IMR-90 (cell line): Measurements from ENCODE around the gene VPS39. TPM values are rescaled to one million over a fixed set of nuclear protein-coding genes. Genes with fewer than 3 reads are reported as not detected.

ENCODE experiments used
- ATAC-seq: fragments of 200-7000 bp; cut with Tn5 transposase; 2 replicates; pipeline ENCODE4 v1.9.1; 2020; ENCODE audit warnings: low read depth, mild to moderate bottlenecking, moderate library complexity
- BruUV-seq: library from RNA; stranded (reverse); fragments of 400-500 nt; replicated peaks from 2 replicates; lab custom pipeline; 2021; lab: Mats Ljungman, UMichigan
- CTCF ChIA-PET: fragments of 300-600 bp; formaldehyde crosslinking; extraction: SDS; loops from one replicate; lab custom pipeline; 2021; ENCODE audit warnings: antibody characterized with exemption; lab: Yijun Ruan, JAX
- POLR2A ChIA-PET: fragments of 300-600 bp; sonication (Branson Sonifier 250); formaldehyde crosslinking; loops from one replicate; lab custom pipeline; 2022; ENCODE audit warnings: antibody characterized with exemption; ENCODE audit not compliant: unreplicated experiment; lab: Charles Lee
- DNase-seq: peaks from one replicate; pipeline ENCODE4 v3.0.0; 2013
- H2AFZ ChIP-seq: replicated peaks from 2 replicates; pipeline ENCODE3; 2013; ENCODE audit warnings: low read length, mild to moderate bottlenecking; ENCODE audit not compliant: poor library complexity
- H2AK5ac ChIP-seq: 2 replicates; pipeline ENCODE4 v1.6.1; 2013; ENCODE audit warnings: low read depth, low read length, inconsistent platforms
- H2AK9ac ChIP-seq: replicated peaks from 2 replicates; pipeline ENCODE3; 2013; ENCODE audit warnings: mild to moderate bottlenecking, low read depth, low read length, moderate library complexity; ENCODE audit not compliant: poor library complexity
- H2BK120ac ChIP-seq: 2 replicates; pipeline ENCODE4 v1.6.1; 2013; ENCODE audit warnings: low read depth, low read length, inconsistent platforms
- H2BK15ac ChIP-seq: 3 replicates; pipeline ENCODE4 v1.6.1; 2013; ENCODE audit warnings: low read depth, low read length, inconsistent platforms
- H2BK20ac ChIP-seq: 2 replicates; pipeline ENCODE4 v1.6.1; 2013; ENCODE audit warnings: low read depth, mild to moderate bottlenecking, inconsistent platforms, low read length, moderate library complexity
- H2BK5ac ChIP-seq: 2 replicates; pipeline ENCODE4 v1.6.1; 2013; ENCODE audit warnings: mild to moderate bottlenecking, low read depth, low read length, inconsistent platforms; ENCODE audit not compliant: poor library complexity, severe bottlenecking
- H3K14ac ChIP-seq: replicated peaks from 2 replicates; pipeline ENCODE4 v1.6.1; 2013; ENCODE audit warnings: low read depth, low read length, inconsistent platforms
- H3K18ac ChIP-seq: 2 replicates; pipeline ENCODE4 v1.6.1; 2013; ENCODE audit warnings: low read depth, low read length, control low read depth
- H3K23ac ChIP-seq: 2 replicates; pipeline ENCODE4 v1.6.1; 2013; ENCODE audit warnings: low read depth, low read length, inconsistent platforms
- H3K27ac ChIP-seq: 2 replicates; pipeline ENCODE4 v1.5.1; 2013; ENCODE audit warnings: mild to moderate bottlenecking, control low read depth, low read length; ENCODE audit not compliant: insufficient read depth
- H3K27me3 ChIP-seq: 2 replicates; pipeline ENCODE4 v1.6.1; 2013; ENCODE audit warnings: low read length; ENCODE audit not compliant: control insufficient read depth, insufficient read depth
- H3K36me3 ChIP-seq: 2 replicates; pipeline ENCODE4 v1.6.1; 2013; ENCODE audit warnings: low read length, mixed read lengths; ENCODE audit not compliant: control insufficient read depth, insufficient read depth
- H3K4ac ChIP-seq: 2 replicates; pipeline ENCODE4 v1.6.1; 2013; ENCODE audit warnings: low read depth, low read length, inconsistent platforms
- H3K4me1 ChIP-seq: 2 replicates; pipeline ENCODE4 v1.6.1; 2013; ENCODE audit warnings: low read length, mixed read lengths; ENCODE audit not compliant: control insufficient read depth, insufficient read depth
- H3K4me2 ChIP-seq: 2 replicates; pipeline ENCODE4 v1.6.1; 2013; ENCODE audit warnings: low read depth, mild to moderate bottlenecking, control low read depth, low read length, moderate library complexity
- H3K4me3 ChIP-seq: 2 replicates; pipeline ENCODE4 v1.5.1; 2013; ENCODE audit warnings: low read depth, mild to moderate bottlenecking, control low read depth, low read length, moderate library complexity; ENCODE audit not compliant: insufficient read depth
- H3K56ac ChIP-seq: 2 replicates; pipeline ENCODE4 v1.6.1; 2013; ENCODE audit warnings: low read length, inconsistent platforms; ENCODE audit not compliant: insufficient read depth; ENCODE audit errors: extremely low read depth
- H3K79me1 ChIP-seq, 2 experiments: 2 replicates each; pipeline ENCODE4 v1.6.1; 2013; ENCODE audit warnings: low read length in 2 of 2, inconsistent platforms in 1 of 2, low read depth in 1 of 2
- H3K9ac ChIP-seq: 2 replicates; pipeline ENCODE4 v1.6.1; 2013; ENCODE audit warnings: low read depth, low read length, control low read depth
- H3K9me1 ChIP-seq: 2 replicates; pipeline ENCODE4 v1.6.1; 2013; ENCODE audit warnings: low read length, inconsistent platforms; ENCODE audit not compliant: insufficient read depth
- H3K9me3 ChIP-seq: 2 replicates; pipeline ENCODE4 v1.6.1; 2013; ENCODE audit warnings: low read length; ENCODE audit not compliant: control insufficient read depth, insufficient read depth
- H4K20me1 ChIP-seq: 2 replicates; pipeline ENCODE4 v1.6.1; 2013; ENCODE audit warnings: low read length, inconsistent platforms; ENCODE audit not compliant: insufficient read depth
- H4K5ac ChIP-seq: 2 replicates; pipeline ENCODE4 v1.6.1; 2013; ENCODE audit warnings: mild to moderate bottlenecking, low read depth, low read length, control low read depth
- H4K8ac ChIP-seq, 2 experiments: 2 replicates each; pipeline ENCODE4 v1.6.1; 2013; ENCODE audit warnings: low read depth in 2 of 2, low read length in 2 of 2, control low read depth in 1 of 2, inconsistent platforms in 1 of 2
- H4K91ac ChIP-seq: 2 replicates; pipeline ENCODE4 v1.6.1; 2013; ENCODE audit warnings: low read depth, low read length, inconsistent platforms; ENCODE audit not compliant: insufficient read depth
- BHLHE40 ChIP-seq: fragments of 150-350 bp; IDR thresholded peaks from 2 replicates; pipeline ENCODE4 v1.6.1; 2016; ENCODE audit warnings: mild to moderate bottlenecking, low read depth, low read length
- ELK1 ChIP-seq: fragments of 150-350 bp; IDR thresholded peaks from 2 replicates; pipeline ENCODE4 v1.6.1; 2016; ENCODE audit warnings: low read depth, mild to moderate bottlenecking, low read length, moderate library complexity, borderline replicate concordance
- FOS ChIP-seq: fragments of 150-350 bp; IDR thresholded peaks from 2 replicates; pipeline ENCODE4 v1.6.1; 2016; ENCODE audit warnings: low read depth, low read length
- MAFK ChIP-seq: IDR thresholded peaks from 2 replicates; pipeline ENCODE4 v1.6.1; 2012; ENCODE audit warnings: low read depth, low read length, improper control_type of control experiment
- MAZ ChIP-seq: IDR thresholded peaks from 2 replicates; pipeline ENCODE4 v1.6.1; 2012; ENCODE audit warnings: low read depth, mild to moderate bottlenecking, low read length, improper control_type of control experiment, moderate library complexity, borderline replicate concordance
- MXI1 ChIP-seq: IDR thresholded peaks from 2 replicates; pipeline ENCODE4 v1.6.1; 2012; ENCODE audit warnings: low read depth, mild to moderate bottlenecking, low read length, moderate library complexity, borderline replicate concordance
- NFE2L2 ChIP-seq: fragments of 150-350 bp; IDR thresholded peaks from 2 replicates; pipeline ENCODE4 v1.6.1; 2016; ENCODE audit warnings: low read depth, mild to moderate bottlenecking, low read length
- POLR2A ChIP-seq: IDR thresholded peaks from 2 replicates; pipeline ENCODE4 v1.6.1; 2012; ENCODE audit warnings: mild to moderate bottlenecking, low read depth, low read length
- RAD21 ChIP-seq: IDR thresholded peaks from 2 replicates; pipeline ENCODE4 v1.6.1; 2012; ENCODE audit warnings: low read length, improper control_type of control experiment
- RCOR1 ChIP-seq: IDR thresholded peaks from 2 replicates; pipeline ENCODE4 v1.6.1; 2012; ENCODE audit warnings: mild to moderate bottlenecking, low read length, improper control_type of control experiment; ENCODE audit not compliant: insufficient replicate concordance
- RFX5 ChIP-seq: IDR thresholded peaks from 2 replicates; pipeline ENCODE4 v1.8.0; 2012; ENCODE audit warnings: low read depth, mild to moderate bottlenecking, low read length, moderate library complexity
- SMC3 ChIP-seq: fragments of 150-350 bp; IDR thresholded peaks from 2 replicates; pipeline ENCODE4 v1.6.1; 2016; ENCODE audit warnings: low read depth, mild to moderate bottlenecking, antibody characterized with exemption, low read length, moderate library complexity
- WGBS, 2 experiments: methylation state at CpG; one replicate each; pipeline versions ENCODE4 v1.1.5 to v1.1.7; 2013; ENCODE audit warnings: missing lambda C conversion rate in 2 of 2; ENCODE audit not compliant: insufficient read length in 1 of 2; ENCODE audit errors: extremely low coverage in 2 of 2; 5-methylcytosine and 5-hydroxymethylcytosine counted together
- dilution Hi-C: fragments of 300-500 bp; cut with HindIII; formaldehyde crosslinking; loops from one replicate; pipeline ENCODE4 v1.14.3; 2018; ENCODE audit warnings: low sequenced_read_pairs; ENCODE audit not compliant: unreplicated experiment
- in situ Hi-C: fragments of 300-500 bp; cut with MboI; formaldehyde crosslinking; loops from 3 replicates; pipeline ENCODE4 v1.14.3; 2019; ENCODE audit warnings: low sequenced_read_pairs, inconsistent platforms, mixed read lengths
- intact Hi-C: fragments of 100-400 bp; cut with micrococcal nuclease; formaldehyde crosslinking; loops from 2 replicates; pipeline ENCODE4 v1.10.0; 2022
- polyA plus RNA-seq, 3 experiments: library from polyadenylated mRNA; depleted of rRNA; stranded (reverse); fragments of >200 nt; gene quantifications; 2 replicates each; pipeline ENCODE4 v1.2.3, GENCODE V29; 2012; ENCODE audit warnings: low replicate concordance in 1 of 3
- total RNA-seq: library from RNA; depleted of rRNA; stranded (reverse); fragments of >200 nt; gene quantifications from 2 replicates; pipeline ENCODE4 v1.2.3, GENCODE V29; 2012

VPS39 gene
- total and polyA plus RNA-seq, 2 of the 4 experiments (the other 2 are of a cell fraction) = 49.7 to 52.2 TPM

GRCh38 chr15:42119446-42119760 lies 88.7 kb downstream of the VPS39 start:
- no peak overlapping the region for H3K4me3 ChIP-seq
- ATAC-seq (no peak), DNase-seq (no peak)
- H3K14ac ChIP-seq = no peak overlapping the region
- no peaks in the 10 kb centered on the region for H4K20me1 ChIP-seq
- H3K4me1 ChIP-seq = no peaks in the 10 kb centered on the region
- no peaks in the 10 kb centered on the region for H3K9me1 ChIP-seq
- H3K18ac ChIP-seq = no peak overlapping the region
- no peak overlapping the region for H2BK120ac ChIP-seq
- POLR2A ChIA-PET = no interaction called here
- H3K79me1 ChIP-seq = no peaks in the 10 kb centered on the region
- no peak for TF ChIP-seq FOS
- TF ChIP-seq MAZ = no peak
- TF ChIP-seq RFX5 = no peak
- no peak for TF ChIP-seq MXI1
- no peak for TF ChIP-seq BHLHE40
- TF ChIP-seq NFE2L2 = no peak
- no peak for TF ChIP-seq MAFK
- TF ChIP-seq POLR2A = no peak
- TF ChIP-seq ELK1 = no peak
- no peak for TF ChIP-seq RCOR1
- no peak for TF ChIP-seq RAD21
- TF ChIP-seq SMC3 = no peak
- no peak overlapping the region for H4K8ac ChIP-seq
- no TSS peak for BruUV-seq
- H3K56ac ChIP-seq = no peak overlapping the region
- peaks cover 52% of the 10 kb centered on the region for H3K27me3 ChIP-seq
- H3K27ac ChIP-seq = no peak overlapping the region
- H2BK5ac ChIP-seq = no peak overlapping the region
- no peak overlapping the region for H2BK15ac ChIP-seq
- H2AFZ ChIP-seq = no peak overlapping the region
- intact Hi-C loops (no loop called here), dilution Hi-C loops (no loop called here), in situ Hi-C loops (no loop called here)
- no peak overlapping the region for H2AK5ac ChIP-seq
- no peak overlapping the region for H2BK20ac ChIP-seq
- 24% methylated on average over 5 of the region's 5 CpGs; no CpG with 5 or more reads in 1 of the 2 experiments for WGBS, 2 experiments
- no peak overlapping the region for H3K23ac ChIP-seq
- H2AK9ac ChIP-seq = no peak overlapping the region
- CTCF ChIA-PET = interaction anchor here (0.8 to 1.2 kb wide), 2 partner anchors 11 to 53 kb away, joined by 3 to 5 read pairs; no protein-coding TSS in a partner anchor
- H3K4ac ChIP-seq = no peak overlapping the region
- H3K36me3 ChIP-seq = no peaks in the 10 kb centered on the region
- no peaks in the 10 kb centered on the region; the same call in 1 of the 2 replicates for H3K9me3 ChIP-seq
- no peak overlapping the region for H4K5ac ChIP-seq
- H3K4me2 ChIP-seq = no peak overlapping the region
- H3K9ac ChIP-seq = no peak overlapping the region
- H4K91ac ChIP-seq = no peak overlapping the region
